ELF-1 (cell line): ENCODE data around the gene GP5.

Source experiments
- DNase-seq: peaks from one replicate; pipeline ENCODE4 v3.0.0-alpha.2; 2016; ENCODE audit warnings: low read depth, low spot score

GP5 gene

DNA sequence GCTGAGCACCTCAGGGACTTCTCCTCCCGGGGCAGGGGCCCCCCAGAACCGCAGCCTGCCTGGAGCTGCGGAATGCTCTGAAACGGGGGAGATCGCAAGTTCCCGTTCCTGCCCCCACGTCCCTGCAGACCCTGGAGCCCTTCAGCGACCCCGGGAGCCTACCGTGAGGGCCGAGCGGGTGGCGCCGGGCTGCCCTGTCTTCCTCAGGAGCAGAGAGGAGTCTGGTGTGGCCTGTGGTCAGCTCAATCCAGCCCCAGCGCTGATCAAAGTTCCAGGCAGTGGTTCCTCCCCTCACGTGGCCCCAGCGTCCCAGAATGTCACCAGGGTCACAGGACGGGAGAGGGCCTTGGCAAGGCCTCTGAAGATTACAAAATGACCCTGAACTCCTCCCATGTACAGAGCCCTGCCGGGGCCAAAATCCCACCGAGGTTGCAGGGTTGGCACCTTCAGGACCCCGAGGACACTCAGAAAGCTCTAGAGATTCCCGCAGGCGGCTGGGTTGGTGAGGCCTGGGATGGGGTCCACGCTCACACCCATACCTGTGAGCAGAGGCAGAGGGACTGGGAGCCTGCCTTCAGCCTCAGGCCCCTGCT lies 47.9 kb downstream of the GP5 start, which contains the start of gene CPN2:
Gene CPN2 (minus strand): TSS at position 249 of the 593 bp plus-strand sequence. CDS start 8,626 bp downstream, outside the sequence.
- no peak for DNase-seq

GRCh38 chr3:194350726-194351071 lies 48.4 kb downstream of the GP5 start:
- DNase-seq = no peak

DNA sequence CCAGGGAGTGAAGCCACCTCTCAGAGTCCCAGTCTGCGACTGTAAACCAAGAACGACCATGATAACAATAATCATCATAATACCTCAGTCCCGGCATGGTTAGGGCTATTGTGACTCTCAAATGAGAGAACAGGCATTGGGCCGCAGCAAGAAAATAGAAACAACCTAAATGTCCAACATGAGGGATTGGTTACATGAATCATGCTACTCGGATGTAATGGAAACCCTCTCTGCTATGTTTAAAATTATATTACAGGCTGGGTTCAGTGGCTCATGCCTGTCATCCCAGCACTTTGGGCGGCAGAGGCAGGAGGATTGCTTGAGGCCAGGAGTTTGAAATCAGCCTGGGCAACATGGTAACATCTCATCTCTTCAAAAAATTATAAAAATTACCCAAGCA lies 50.7 kb downstream of the GP5 start:
- DNase-seq = no peak

- DNase-seq = no peak
Observed at GRCh38 chr3:194346621-194347020, 52.4 kb downstream of the GP5 start.

DNA sequence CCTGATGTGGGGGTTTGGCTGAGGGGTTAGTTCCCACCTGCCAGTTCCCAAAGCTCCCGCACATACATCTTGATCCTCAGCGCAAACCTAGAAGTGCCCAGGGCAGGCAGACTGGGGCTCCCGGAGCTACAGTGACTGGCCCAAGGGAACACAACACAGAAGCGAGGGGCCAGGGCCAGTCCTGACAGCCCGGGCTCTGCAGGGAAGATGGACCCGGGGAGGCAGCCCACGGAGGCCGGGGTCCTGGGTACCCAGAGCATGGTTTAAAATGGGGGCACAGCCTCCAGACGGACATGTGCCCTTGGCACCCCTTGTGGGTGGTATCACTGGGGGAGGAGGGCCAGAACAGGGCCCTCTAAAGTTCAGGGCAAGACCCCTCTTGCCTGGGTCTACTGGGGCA lies 53.0 kb downstream of the GP5 start:
- no peak for DNase-seq
